Measurements from ENCODE around the gene RFC4.
"Not testable (repeated sequence)": the region's sequence is repeated elsewhere in the genome, so short reads cannot be mapped to it uniquely, and the experiment has no call there.

RFC4 gene, protein sequence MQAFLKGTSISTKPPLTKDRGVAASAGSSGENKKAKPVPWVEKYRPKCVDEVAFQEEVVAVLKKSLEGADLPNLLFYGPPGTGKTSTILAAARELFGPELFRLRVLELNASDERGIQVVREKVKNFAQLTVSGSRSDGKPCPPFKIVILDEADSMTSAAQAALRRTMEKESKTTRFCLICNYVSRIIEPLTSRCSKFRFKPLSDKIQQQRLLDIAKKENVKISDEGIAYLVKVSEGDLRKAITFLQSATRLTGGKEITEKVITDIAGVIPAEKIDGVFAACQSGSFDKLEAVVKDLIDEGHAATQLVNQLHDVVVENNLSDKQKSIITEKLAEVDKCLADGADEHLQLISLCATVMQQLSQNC

GRCh38 chr3:186806089-186807055, at the start of gene RFC4:
TSS of gene RFC4 (minus strand) at chr3:186806482. CDS start at chr3:186804713, 1,769 bp downstream.
- peaks cover 8% of the 10 kb centered on the region; the same call in 1 of the 2 replicates for H3K4me1 ChIP-seq (ENCODE audit: insufficient read depth, low read length)
- H3K9ac ChIP-seq (ENCODE audit: low read depth, low read length) = peak within 1 kb of the TSS; percentile 92
- no peaks in the 10 kb centered on the region for H3K9me3 ChIP-seq (ENCODE audit: control insufficient read depth, insufficient read depth, low read length)
- peaks cover 18% of the 10 kb centered on the region for H3K36me3 ChIP-seq (ENCODE audit: insufficient read depth, low read length)

GRCh38 chr3:186854954-186855353, 48.7 kb upstream of the RFC4 start:
- H3K9me3 ChIP-seq (ENCODE audit: control insufficient read depth, insufficient read depth, low read length) = no peaks in the 10 kb centered on the region
- no peaks in the 10 kb centered on the region for H3K4me1 ChIP-seq (ENCODE audit: insufficient read depth, low read length)
- H3K9ac ChIP-seq (ENCODE audit: low read depth, low read length) = no peak overlapping the region
- H3K36me3 ChIP-seq (ENCODE audit: insufficient read depth, low read length) = no peaks in the 10 kb centered on the region

GRCh38 chr3:186854146-186854545, 47.9 kb upstream of the RFC4 start:
- H3K36me3 ChIP-seq (ENCODE audit: insufficient read depth, low read length) = no peaks in the 10 kb centered on the region
- no peaks in the 10 kb centered on the region for H3K9me3 ChIP-seq (ENCODE audit: control insufficient read depth, insufficient read depth, low read length)
- H3K4me1 ChIP-seq (ENCODE audit: insufficient read depth, low read length) = no peaks in the 10 kb centered on the region
- no peak overlapping the region for H3K9ac ChIP-seq (ENCODE audit: low read depth, low read length)

- Histone ChIP-seq H3K36me3 (ENCODE audit: insufficient read depth, low read length) (no peaks in the 10 kb centered on the region), H3K4me1 (ENCODE audit: insufficient read depth, low read length) (no peaks in the 10 kb centered on the region), H3K9ac (ENCODE audit: low read depth, low read length) (no peak overlapping the region), H3K9me3 (ENCODE audit: control insufficient read depth, insufficient read depth, low read length) (no peaks in the 10 kb centered on the region)
These were observed 46.7 kb upstream of the RFC4 start for GRCh38 chr3:186852994-186853393.

GRCh38 chr3:186851835-186852234, 45.6 kb upstream of the RFC4 start:
- not testable (repeated sequence) for H3K36me3 ChIP-seq (ENCODE audit: insufficient read depth, low read length); H3K9me3 ChIP-seq (ENCODE audit: control insufficient read depth, insufficient read depth, low read length); H3K4me1 ChIP-seq (ENCODE audit: insufficient read depth, low read length); H3K9ac ChIP-seq (ENCODE audit: low read depth, low read length)

- no peak overlapping the region for H3K9ac ChIP-seq (ENCODE audit: low read depth, low read length)
- H3K36me3 ChIP-seq (ENCODE audit: insufficient read depth, low read length) = no peaks in the 10 kb centered on the region
- no peaks in the 10 kb centered on the region for H3K9me3 ChIP-seq (ENCODE audit: control insufficient read depth, insufficient read depth, low read length)
- no peaks in the 10 kb centered on the region for H3K4me1 ChIP-seq (ENCODE audit: insufficient read depth, low read length)
These were observed 43.2 kb upstream of the RFC4 start for GRCh38 chr3:186849374-186849975.

DNA sequence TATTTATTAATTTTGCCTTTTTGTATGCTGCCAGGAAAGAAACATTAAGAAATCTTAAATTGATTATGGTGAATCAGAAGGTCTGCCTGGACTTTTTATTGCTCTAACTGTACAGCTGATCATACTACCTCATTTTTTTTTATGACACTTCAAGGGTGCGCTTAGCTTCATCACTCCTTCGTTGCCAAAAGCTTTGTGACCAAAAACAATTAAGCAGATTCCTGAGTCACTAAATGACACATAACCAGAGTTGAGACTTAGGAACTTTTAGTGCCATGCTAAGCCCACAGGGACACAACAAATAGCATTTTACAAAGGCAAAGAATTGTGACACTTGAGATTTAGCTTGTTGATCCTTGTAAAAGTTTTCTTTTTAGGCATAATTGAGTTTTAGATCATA, 41.2 kb upstream of the RFC4 start:
- no peaks in the 10 kb centered on the region for H3K36me3 ChIP-seq (ENCODE audit: insufficient read depth, low read length)
- no peaks in the 10 kb centered on the region for H3K4me1 ChIP-seq (ENCODE audit: insufficient read depth, low read length)
- H3K9ac ChIP-seq (ENCODE audit: low read depth, low read length) = no peak overlapping the region
- no peaks in the 10 kb centered on the region for H3K9me3 ChIP-seq (ENCODE audit: control insufficient read depth, insufficient read depth, low read length)

- Histone ChIP-seq H3K36me3 (ENCODE audit: insufficient read depth, low read length) (no peaks in the 10 kb centered on the region), H3K9ac (ENCODE audit: low read depth, low read length) (no peak overlapping the region), H3K4me1 (ENCODE audit: insufficient read depth, low read length) (no peaks in the 10 kb centered on the region), H3K9me3 (ENCODE audit: control insufficient read depth, insufficient read depth, low read length) (no peaks in the 10 kb centered on the region)
These were observed 39.5 kb upstream of the RFC4 start for GRCh38 chr3:186845756-186846155.

DNA sequence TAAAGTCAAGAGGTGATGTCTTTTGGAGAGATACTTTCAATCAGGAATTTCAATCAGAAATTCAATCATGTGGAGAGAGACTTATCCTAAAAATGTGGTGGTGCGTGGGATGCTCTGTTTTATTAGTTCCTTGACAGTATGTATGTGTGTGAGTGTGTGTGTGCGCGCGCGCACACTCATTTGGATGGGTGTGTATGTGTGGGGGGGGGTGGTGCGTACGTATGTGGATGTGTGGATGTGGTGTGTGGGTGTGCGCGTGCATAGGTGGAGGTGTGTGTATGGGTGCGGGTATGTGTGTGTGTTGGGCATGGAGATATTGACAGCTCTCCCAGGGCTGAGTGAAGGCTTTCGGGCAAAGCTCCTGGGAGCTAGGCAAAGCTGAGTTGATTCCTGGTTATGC, 38.6 kb upstream of the RFC4 start:
- H3K36me3 ChIP-seq (ENCODE audit: insufficient read depth, low read length) = no peaks in the 10 kb centered on the region
- H3K9ac ChIP-seq (ENCODE audit: low read depth, low read length) = no peak overlapping the region
- H3K9me3 ChIP-seq (ENCODE audit: control insufficient read depth, insufficient read depth, low read length) = no peaks in the 10 kb centered on the region
- H3K4me1 ChIP-seq (ENCODE audit: insufficient read depth, low read length) = no peaks in the 10 kb centered on the region

- no peaks in the 10 kb centered on the region for H3K36me3 ChIP-seq (ENCODE audit: insufficient read depth, low read length)
- H3K9me3 ChIP-seq (ENCODE audit: control insufficient read depth, insufficient read depth, low read length) = no peaks in the 10 kb centered on the region
- no peaks in the 10 kb centered on the region for H3K4me1 ChIP-seq (ENCODE audit: insufficient read depth, low read length)
- H3K9ac ChIP-seq (ENCODE audit: low read depth, low read length) = no peak overlapping the region
These were observed 36.8 kb upstream of the RFC4 start for GRCh38 chr3:186843039-186843432.

DNA sequence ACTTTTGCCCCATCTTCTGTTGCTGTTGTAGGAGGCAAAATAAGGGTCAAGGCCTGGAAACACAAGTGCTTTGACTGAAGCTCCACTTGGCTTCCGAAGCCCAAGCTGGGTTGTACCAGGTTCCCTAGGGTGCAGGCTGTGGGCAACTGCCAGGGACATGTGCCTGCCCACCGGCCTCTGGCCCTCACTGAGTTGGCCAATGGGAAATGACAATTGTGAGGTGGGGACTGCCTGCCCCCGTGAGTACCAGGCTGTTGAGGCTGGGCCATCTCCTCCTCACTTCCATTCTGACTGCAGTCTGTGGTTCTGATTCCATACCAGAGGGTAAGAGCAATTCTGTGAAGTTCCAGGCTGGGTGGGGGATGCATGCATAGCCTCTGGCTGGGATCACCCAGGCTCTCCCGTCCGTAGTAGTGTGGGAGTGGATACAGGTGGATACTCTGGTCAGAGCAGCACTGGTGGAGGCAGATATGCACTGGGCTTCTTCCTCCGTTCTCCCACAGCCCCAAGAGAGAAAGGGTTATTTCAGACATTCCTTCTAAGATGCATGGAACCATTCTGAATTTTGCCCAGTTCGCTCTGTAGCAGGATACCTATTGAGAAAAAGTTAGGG, 36.2 kb upstream of the RFC4 start, which contains the start of gene ADIPOQ:
Gene ADIPOQ, plus strand, starts transcription at position 285 of the 613 bp plus-strand sequence. CDS start 10,349 bp downstream, outside the sequence.
- no peaks in the 10 kb centered on the region for H3K4me1 ChIP-seq (ENCODE audit: insufficient read depth, low read length)
- H3K9ac ChIP-seq (ENCODE audit: low read depth, low read length) = no peak within 1 kb of the TSS

GRCh38 chr3:186841620-186842019, 35.3 kb upstream of the RFC4 start:
- H3K4me1 ChIP-seq (ENCODE audit: insufficient read depth, low read length) = no peaks in the 10 kb centered on the region
- no peak overlapping the region for H3K9ac ChIP-seq (ENCODE audit: low read depth, low read length)
- no peaks in the 10 kb centered on the region for H3K9me3 ChIP-seq (ENCODE audit: control insufficient read depth, insufficient read depth, low read length)
- H3K36me3 ChIP-seq (ENCODE audit: insufficient read depth, low read length) = no peaks in the 10 kb centered on the region

More for the DNA sequence above, 36.2 kb upstream of the RFC4 start, which contains the start of gene ADIPOQ:
- no peaks in the 10 kb centered on the region for H3K9me3 ChIP-seq (ENCODE audit: control insufficient read depth, insufficient read depth, low read length)
- H3K36me3 ChIP-seq (ENCODE audit: insufficient read depth, low read length) = no peaks in the 10 kb centered on the region

GRCh38 chr3:186839874-186840641, 33.8 kb upstream of the RFC4 start:
- no peaks in the 10 kb centered on the region for H3K4me1 ChIP-seq (ENCODE audit: insufficient read depth, low read length)
- no peaks in the 10 kb centered on the region for H3K9me3 ChIP-seq (ENCODE audit: control insufficient read depth, insufficient read depth, low read length)
- H3K36me3 ChIP-seq (ENCODE audit: insufficient read depth, low read length) = no peaks in the 10 kb centered on the region
- no peak overlapping the region for H3K9ac ChIP-seq (ENCODE audit: low read depth, low read length)
